K562 (cell line): ENCODE data around the gene OCIAD1. TPM values are rescaled to one million over a fixed set of nuclear protein-coding genes. Genes with fewer than 3 reads are reported as not detected.
A peak's percentile ranks its signal among the peaks of the same experiment; 100 is the strongest.

Experiments
- CBX8 ChIP-seq: fragments of 200-600 bp; sonication (generic); IDR thresholded peaks from 2 replicates; pipeline ENCODE4 v1.6.1; 2012; ENCODE audit warnings: borderline replicate concordance, mixed run types, low read depth, mild to moderate bottlenecking, moderate library complexity, mixed read lengths, low read length, control low read depth, inconsistent platforms; ENCODE audit not compliant: poor library complexity, severe bottlenecking; ENCODE audit errors: extremely low read depth
- CSDE1 ChIP-seq, 2 experiments: fragments of 450-650 bp; IDR thresholded peaks; 2 replicates each; pipeline ENCODE4 v1.6.1; 2016; ENCODE audit warnings: mild to moderate bottlenecking in 1 of 2
- ELF2 ChIP-seq: fragments of 250-450 bp; sonication (Bioruptor Pico); IDR thresholded peaks from 2 replicates; pipeline ENCODE4 v1.5.0; 2021; ENCODE audit warnings: mild to moderate bottlenecking
- HDAC1 ChIP-seq, 2 experiments: fragments of 450-650 bp; IDR thresholded peaks; 2 replicates each; pipeline ENCODE4 v1.6.1; 2016 to 2017; ENCODE audit warnings: inconsistent platforms in 1 of 2, mild to moderate bottlenecking in 1 of 2, moderate library complexity in 1 of 2
- LCOR ChIP-seq: sonication (generic); formaldehyde crosslinking; IDR thresholded peaks from 2 replicates; pipeline ENCODE4 v1.8.0; 2022; ENCODE audit warnings: mild to moderate bottlenecking, missing genetic modification reagents
- MTA1 ChIP-seq: fragments of 450-650 bp; IDR thresholded peaks from 2 replicates; pipeline ENCODE4 v1.6.1; 2017; ENCODE audit warnings: borderline replicate concordance
- NR4A1 ChIP-seq, 2 experiments: fragments of 250-450 bp in 1 of 2; fragments of 450-650 bp in 1 of 2; sonication (Bioruptor Pico) in 1 of 2; IDR thresholded peaks; 2 replicates each; pipeline versions ENCODE4 v1.4.0 to v1.6.1; 2016 to 2020; ENCODE audit warnings: mild to moderate bottlenecking in 2 of 2, missing compliant biosample characterization in 1 of 2, missing genetic modification characterization in 1 of 2, moderate library complexity in 1 of 2
- POLR2H ChIP-seq: IDR thresholded peaks from 2 replicates; pipeline ENCODE4 v1.6.1; 2016; ENCODE audit warnings: missing genetic modification characterization, low read depth, mild to moderate bottlenecking, control low read depth, missing compliant biosample characterization, moderate library complexity
- ZNF23 ChIP-seq: fragments of 250-450 bp; sonication (Bioruptor Pico); IDR thresholded peaks from 2 replicates; pipeline ENCODE4 v1.4.0; 2020; ENCODE audit warnings: mild to moderate bottlenecking
- ZNF589 ChIP-seq: fragments of 200-800 bp; sonication (Bioruptor generic); IDR thresholded peaks from 2 replicates; pipeline ENCODE4 v1.6.1; 2016; ENCODE audit warnings: low read depth, missing genetic modification characterization, missing compliant biosample characterization
- polyA plus RNA-seq, 8 experiments: library from polyadenylated mRNA; depleted of rRNA in 4 of 8; stranded (reverse) in 5 of 8; unstranded in 3 of 8; fragments of >200 nt; fragmentation: Nextera tagmentation in 2 of 8; fragmentation: Illumina TruSeq in 1 of 8; extraction: Ambion mirVana in 2 of 8; extraction: Trizol in 1 of 8; gene quantifications; 2 replicates each; pipeline versions ENCODE4 v1.2.1 to v1.2.3, GENCODE V29; 2011 to 2014; ENCODE audit warnings: inconsistent platforms in 1 of 8, missing spikeins in 1 of 8
- total RNA-seq, 7 experiments: library from RNA; depleted of rRNA in 6 of 7; stranded (reverse); fragments of >200 nt in 6 of 7; fragmentation: Illumina TruSeq in 2 of 7; extraction: Trizol in 2 of 7; gene quantifications; 2 replicates each; pipeline versions ENCODE4 v1.2.1 to v1.2.3, GENCODE V29; 2011 to 2021; ENCODE audit warnings: low replicate concordance in 1 of 7
- TF ChIP-seq, protein P1 (sequence below), 2 experiments: fragments of 450-650 bp in 1 of 2; sonication (generic) in 1 of 2; formaldehyde crosslinking; conservative IDR thresholded peaks; 2 replicates each; pipeline versions ENCODE4 v1.4.0 to v1.8.1; 2020 to 2022; ENCODE audit warnings: mild to moderate bottlenecking in 1 of 2, missing genetic modification reagents in 1 of 2
- TF ChIP-seq, protein P2 (sequence below): fragments of 450-650 bp; IDR thresholded peaks from 2 replicates; pipeline ENCODE4 v1.6.1; 2014; ENCODE audit warnings: low read depth, mild to moderate bottlenecking, moderate library complexity, borderline replicate concordance
- TF ChIP-seq, protein P3 (sequence below): fragments of 450-650 bp; formaldehyde crosslinking; IDR thresholded peaks from 2 replicates; pipeline ENCODE4 v1.4.0; 2020; ENCODE audit warnings: mild to moderate bottlenecking, mixed read lengths
- TF ChIP-seq, protein P4 (sequence below): fragments of 250-450 bp; sonication (Bioruptor Pico); IDR thresholded peaks from 2 replicates; pipeline ENCODE4 v1.9.0; 2021; ENCODE audit warnings: mild to moderate bottlenecking, inconsistent platforms

The OCIAD1 gene
- total and polyA plus RNA-seq, 9 of the 15 experiments (the other 6 are each of a cell fraction or from before 2014, with no cell fraction given), result 99.0 to 358 (median 196) TPM

DNA sequence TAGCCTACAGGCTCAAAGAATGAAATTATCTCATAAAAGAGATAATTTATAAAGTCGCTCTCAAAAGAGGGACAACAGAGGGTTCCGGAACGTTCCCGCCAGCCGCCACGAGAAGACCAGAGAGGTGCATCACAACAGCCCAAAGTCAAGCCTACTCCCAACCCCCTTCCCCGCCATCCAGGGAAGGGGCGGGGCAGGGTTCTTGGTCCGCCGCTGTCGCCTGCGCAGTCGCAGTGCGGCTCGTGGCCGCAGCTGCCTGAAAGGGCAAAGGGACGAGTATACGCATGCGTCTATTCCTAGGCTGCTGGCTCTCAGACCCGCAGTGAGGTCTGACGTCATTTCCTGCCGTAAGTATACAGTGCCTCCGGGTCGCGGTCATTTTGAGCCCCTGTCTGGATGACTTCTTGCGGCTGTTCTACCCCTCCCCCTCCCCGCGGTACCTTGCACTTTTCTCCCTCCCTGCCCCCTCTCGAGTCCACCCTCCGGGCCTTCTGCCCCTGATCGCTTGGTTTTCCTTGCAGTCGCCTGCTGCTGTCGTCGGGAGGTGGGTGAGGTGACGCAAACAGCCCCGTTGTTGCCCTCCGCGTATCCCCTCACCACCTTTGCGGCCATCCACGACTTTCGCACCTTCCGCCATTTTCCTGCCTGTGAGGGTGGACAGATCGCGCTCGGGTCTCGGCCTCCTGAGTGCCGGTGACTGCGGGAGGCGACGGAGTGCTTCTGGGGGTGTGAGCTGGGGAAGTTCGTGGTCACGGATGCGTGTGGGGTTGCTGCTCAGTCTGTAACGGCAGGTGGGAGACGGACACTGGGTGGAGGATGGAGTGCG is at the start of gene OCIAD1 (continued):
- TF ChIP-seq, protein P1, sequence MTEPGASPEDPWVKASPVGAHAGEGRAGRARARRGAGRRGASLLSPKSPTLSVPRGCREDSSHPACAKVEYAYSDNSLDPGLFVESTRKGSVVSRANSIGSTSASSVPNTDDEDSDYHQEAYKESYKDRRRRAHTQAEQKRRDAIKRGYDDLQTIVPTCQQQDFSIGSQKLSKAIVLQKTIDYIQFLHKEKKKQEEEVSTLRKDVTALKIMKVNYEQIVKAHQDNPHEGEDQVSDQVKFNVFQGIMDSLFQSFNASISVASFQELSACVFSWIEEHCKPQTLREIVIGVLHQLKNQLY (CRISPR knock-in tag; conservative IDR thresholded peaks at IDR 0.05), result no peak
- TF ChIP-seq LCOR (CRISPR knock-in tag) (no peak; the same call in 1 of the 2 replicates), NR4A1 (CRISPR knock-in tag; IDR thresholded peaks at IDR 0.05) (no peak), NR4A1 (tag; IDR thresholded peaks at IDR 0.05) (peak; percentile 67), ELF2 (CRISPR knock-in tag) (no peak), CBX8 (no peak), POLR2H (tag) (peak; percentile 59; the same call in 1 of the 2 replicates), MTA1 (peak; percentile 55), HDAC1 (IDR thresholded peaks at IDR 0.05) (peak in 1 of 2 experiments; percentile 81; a peak in 2 of 4 replicates), CSDE1 (IDR thresholded peaks at IDR 0.05) (peak in 1 of 2 experiments; percentile 14; a peak in 1 of 4 replicates), ZNF589 (CRISPR knock-in tag) (peak; percentile 91; the same call in 1 of the 2 replicates), ZNF23 (no peak)
- TF ChIP-seq, protein P2, sequence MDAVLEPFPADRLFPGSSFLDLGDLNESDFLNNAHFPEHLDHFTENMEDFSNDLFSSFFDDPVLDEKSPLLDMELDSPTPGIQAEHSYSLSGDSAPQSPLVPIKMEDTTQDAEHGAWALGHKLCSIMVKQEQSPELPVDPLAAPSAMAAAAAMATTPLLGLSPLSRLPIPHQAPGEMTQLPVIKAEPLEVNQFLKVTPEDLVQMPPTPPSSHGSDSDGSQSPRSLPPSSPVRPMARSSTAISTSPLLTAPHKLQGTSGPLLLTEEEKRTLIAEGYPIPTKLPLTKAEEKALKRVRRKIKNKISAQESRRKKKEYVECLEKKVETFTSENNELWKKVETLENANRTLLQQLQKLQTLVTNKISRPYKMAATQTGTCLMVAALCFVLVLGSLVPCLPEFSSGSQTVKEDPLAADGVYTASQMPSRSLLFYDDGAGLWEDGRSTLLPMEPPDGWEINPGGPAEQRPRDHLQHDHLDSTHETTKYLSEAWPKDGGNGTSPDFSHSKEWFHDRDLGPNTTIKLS, result peak; percentile 45; the same call in 1 of the 2 replicates
- TF ChIP-seq, protein P3, sequence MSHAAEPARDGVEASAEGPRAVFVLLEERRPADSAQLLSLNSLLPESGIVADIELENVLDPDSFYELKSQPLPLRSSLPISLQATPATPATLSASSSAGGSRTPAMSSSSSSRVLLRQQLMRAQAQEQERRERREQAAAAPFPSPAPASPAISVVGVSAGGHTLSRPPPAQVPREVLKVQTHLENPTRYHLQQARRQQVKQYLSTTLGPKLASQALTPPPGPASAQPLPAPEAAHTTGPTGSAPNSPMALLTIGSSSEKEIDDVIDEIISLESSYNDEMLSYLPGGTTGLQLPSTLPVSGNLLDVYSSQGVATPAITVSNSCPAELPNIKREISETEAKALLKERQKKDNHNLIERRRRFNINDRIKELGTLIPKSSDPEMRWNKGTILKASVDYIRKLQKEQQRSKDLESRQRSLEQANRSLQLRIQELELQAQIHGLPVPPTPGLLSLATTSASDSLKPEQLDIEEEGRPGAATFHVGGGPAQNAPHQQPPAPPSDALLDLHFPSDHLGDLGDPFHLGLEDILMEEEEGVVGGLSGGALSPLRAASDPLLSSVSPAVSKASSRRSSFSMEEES (CRISPR knock-in tag), result no peak
- TF ChIP-seq, protein P4, sequence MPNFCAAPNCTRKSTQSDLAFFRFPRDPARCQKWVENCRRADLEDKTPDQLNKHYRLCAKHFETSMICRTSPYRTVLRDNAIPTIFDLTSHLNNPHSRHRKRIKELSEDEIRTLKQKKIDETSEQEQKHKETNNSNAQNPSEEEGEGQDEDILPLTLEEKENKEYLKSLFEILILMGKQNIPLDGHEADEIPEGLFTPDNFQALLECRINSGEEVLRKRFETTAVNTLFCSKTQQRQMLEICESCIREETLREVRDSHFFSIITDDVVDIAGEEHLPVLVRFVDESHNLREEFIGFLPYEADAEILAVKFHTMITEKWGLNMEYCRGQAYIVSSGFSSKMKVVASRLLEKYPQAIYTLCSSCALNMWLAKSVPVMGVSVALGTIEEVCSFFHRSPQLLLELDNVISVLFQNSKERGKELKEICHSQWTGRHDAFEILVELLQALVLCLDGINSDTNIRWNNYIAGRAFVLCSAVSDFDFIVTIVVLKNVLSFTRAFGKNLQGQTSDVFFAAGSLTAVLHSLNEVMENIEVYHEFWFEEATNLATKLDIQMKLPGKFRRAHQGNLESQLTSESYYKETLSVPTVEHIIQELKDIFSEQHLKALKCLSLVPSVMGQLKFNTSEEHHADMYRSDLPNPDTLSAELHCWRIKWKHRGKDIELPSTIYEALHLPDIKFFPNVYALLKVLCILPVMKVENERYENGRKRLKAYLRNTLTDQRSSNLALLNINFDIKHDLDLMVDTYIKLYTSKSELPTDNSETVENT (CRISPR knock-in tag), result 0 out of 2 replicates have a peak, but pooled peaks have one; percentile 53
